ENCODE results near the gene MAGI2.

Gene MAGI2

GRCh38 chr7:79290841-79291497 lies 162.5 kb downstream of the MAGI2 start:
- TF ChIP-seq EZH2phosphoT487 (IDR thresholded peaks at IDR 0.05; ENCODE audit: borderline replicate concordance), result no peak
- no peaks in the 10 kb centered on the region for H3K27me3 ChIP-seq (ENCODE audit: insufficient read depth, low read length, poor library complexity, severe bottlenecking)
- no peaks in the 10 kb centered on the region for H3K79me2 ChIP-seq (ENCODE audit: insufficient read depth, low read length)
- no peak overlapping the region for H3K4me3 ChIP-seq (ENCODE audit: low read length, poor library complexity, severe bottlenecking)
- H3K9ac ChIP-seq (ENCODE audit: low read depth, low read length, poor library complexity, severe bottlenecking), result no peak overlapping the region
- H3K4me1 ChIP-seq (ENCODE audit: insufficient read depth, low read length, poor library complexity, severe bottlenecking), result no peaks in the 10 kb centered on the region
- H3K4me2 ChIP-seq (ENCODE audit: low read depth, low read length, poor library complexity, severe bottlenecking), result no peak overlapping the region
- H3K9me3 ChIP-seq (ENCODE audit: insufficient read depth, low read depth, low read length), result no peaks in the 10 kb centered on the region
- no peaks in the 10 kb centered on the region for H4K20me1 ChIP-seq (ENCODE audit: insufficient read depth, low read length, poor library complexity, severe bottlenecking)
- no peaks in the 10 kb centered on the region for H3F3A ChIP-seq (ENCODE audit: low read depth)
- H3K36me3 ChIP-seq (ENCODE audit: insufficient read depth, low read length), result no peaks in the 10 kb centered on the region
- H3K9me2 ChIP-seq (replicated peaks; ENCODE audit: low read depth, low read length), result no peaks in the 10 kb centered on the region
- no peak overlapping the region for H2AFZ ChIP-seq (ENCODE audit: low read length)

- Histone ChIP-seq H3K4me1 (ENCODE audit: insufficient read depth, low read length, poor library complexity, severe bottlenecking) (no peaks in the 10 kb centered on the region), H3K27me3 (ENCODE audit: insufficient read depth, low read length, poor library complexity, severe bottlenecking) (no peaks in the 10 kb centered on the region), H3K9me2 (replicated peaks; ENCODE audit: low read depth, low read length) (no peaks in the 10 kb centered on the region), H3K79me2 (ENCODE audit: insufficient read depth, low read length) (no peaks in the 10 kb centered on the region), H3K4me3 (ENCODE audit: low read length, poor library complexity, severe bottlenecking) (no peak overlapping the region), H3K9me3 (ENCODE audit: insufficient read depth, low read depth, low read length) (no peaks in the 10 kb centered on the region), H3K9ac (ENCODE audit: low read depth, low read length, poor library complexity, severe bottlenecking) (no peak overlapping the region), H2AFZ (ENCODE audit: low read length) (no peak overlapping the region), H3K4me2 (ENCODE audit: low read depth, low read length, poor library complexity, severe bottlenecking) (no peak overlapping the region), H4K20me1 (ENCODE audit: insufficient read depth, low read length, poor library complexity, severe bottlenecking) (no peaks in the 10 kb centered on the region), H3F3A (ENCODE audit: low read depth) (no peaks in the 10 kb centered on the region), H3K36me3 (ENCODE audit: insufficient read depth, low read length) (no peaks in the 10 kb centered on the region)
- TF ChIP-seq EZH2phosphoT487 (IDR thresholded peaks at IDR 0.05; ENCODE audit: borderline replicate concordance) (no peak), CTCF (conservative IDR thresholded peaks at IDR 0.05; ENCODE audit: low read length) (no peak)
Observed at GRCh38 chr7:79290398-79290797, 163.1 kb downstream of the MAGI2 start.

GRCh38 chr7:79288655-79289054 lies 164.8 kb downstream of the MAGI2 start:
- Histone ChIP-seq H3K4me3 (ENCODE audit: low read length, poor library complexity, severe bottlenecking) (no peak overlapping the region), H3K4me1 (ENCODE audit: insufficient read depth, low read length, poor library complexity, severe bottlenecking) (no peaks in the 10 kb centered on the region), H3K4me2 (ENCODE audit: low read depth, low read length, poor library complexity, severe bottlenecking) (no peak overlapping the region), H3K27me3 (ENCODE audit: insufficient read depth, low read length, poor library complexity, severe bottlenecking) (no peaks in the 10 kb centered on the region), H3F3A (ENCODE audit: low read depth) (no peaks in the 10 kb centered on the region), H3K9me2 (replicated peaks; ENCODE audit: low read depth, low read length) (no peaks in the 10 kb centered on the region), H3K9ac (ENCODE audit: low read depth, low read length, poor library complexity, severe bottlenecking) (no peak overlapping the region), H3K9me3 (ENCODE audit: insufficient read depth, low read depth, low read length) (no peaks in the 10 kb centered on the region), H2AFZ (ENCODE audit: low read length) (no peak overlapping the region), H3K79me2 (ENCODE audit: insufficient read depth, low read length) (no peaks in the 10 kb centered on the region), H3K36me3 (ENCODE audit: insufficient read depth, low read length) (no peaks in the 10 kb centered on the region), H4K20me1 (ENCODE audit: insufficient read depth, low read length, poor library complexity, severe bottlenecking) (no peaks in the 10 kb centered on the region)
- TF ChIP-seq EZH2phosphoT487 (IDR thresholded peaks at IDR 0.05; ENCODE audit: borderline replicate concordance) (no peak), CTCF (conservative IDR thresholded peaks at IDR 0.05; ENCODE audit: low read length) (no peak)

- Histone ChIP-seq H3K36me3 (ENCODE audit: insufficient read depth, low read length) (no peaks in the 10 kb centered on the region), H3K9ac (ENCODE audit: low read depth, low read length, poor library complexity, severe bottlenecking) (no peak overlapping the region), H3K4me3 (ENCODE audit: low read length, poor library complexity, severe bottlenecking) (no peak overlapping the region), H3K79me2 (ENCODE audit: insufficient read depth, low read length) (no peaks in the 10 kb centered on the region), H2AFZ (ENCODE audit: low read length) (no peak overlapping the region), H3K4me2 (ENCODE audit: low read depth, low read length, poor library complexity, severe bottlenecking) (no peak overlapping the region), H4K20me1 (ENCODE audit: insufficient read depth, low read length, poor library complexity, severe bottlenecking) (no peaks in the 10 kb centered on the region), H3K27me3 (ENCODE audit: insufficient read depth, low read length, poor library complexity, severe bottlenecking) (no peaks in the 10 kb centered on the region), H3K4me1 (ENCODE audit: insufficient read depth, low read length, poor library complexity, severe bottlenecking) (no peaks in the 10 kb centered on the region), H3F3A (ENCODE audit: low read depth) (no peaks in the 10 kb centered on the region), H3K9me3 (ENCODE audit: insufficient read depth, low read depth, low read length) (no peaks in the 10 kb centered on the region), H3K9me2 (replicated peaks; ENCODE audit: low read depth, low read length) (no peaks in the 10 kb centered on the region)
- TF ChIP-seq EZH2phosphoT487 (IDR thresholded peaks at IDR 0.05; ENCODE audit: borderline replicate concordance) (no peak), CTCF (conservative IDR thresholded peaks at IDR 0.05; ENCODE audit: low read length) (no peak)
Observed at GRCh38 chr7:79287981-79288380, 165.5 kb downstream of the MAGI2 start.

Data from Loucy (cell line).